GM12878 (cell line): ENCODE data around the gene ADD2.

Experiments used
- CEBPB ChIP-seq, 2 experiments: fragments of 150-350 bp in 1 of 2; IDR thresholded peaks; 2 replicates each; pipeline ENCODE4 v1.6.1; 2012 to 2014; ENCODE audit warnings: low read depth in 2 of 2, low read length in 2 of 2, borderline replicate concordance in 1 of 2, inconsistent platforms in 1 of 2
- EP300 ChIP-seq, 2 experiments: fragments of 150-350 bp in 1 of 2; IDR thresholded peaks; 2 replicates each; pipeline ENCODE4 v1.6.1; 2011 to 2012; ENCODE audit warnings: low read depth in 2 of 2, low read length in 2 of 2, borderline replicate concordance in 1 of 2, improper control_type of control experiment in 1 of 2, inconsistent platforms in 1 of 2; ENCODE audit not compliant: control insufficient read depth in 1 of 2
- MXI1 ChIP-seq: fragments of 150-350 bp; IDR thresholded peaks from 2 replicates; pipeline ENCODE4 v1.6.1; 2011; ENCODE audit warnings: low read depth, mild to moderate bottlenecking, inconsistent platforms, low read length, improper control_type of control experiment
- RFX5 ChIP-seq: IDR thresholded peaks from 2 replicates; pipeline ENCODE4 v1.6.1; 2011; ENCODE audit warnings: low read depth, low read length, improper control_type of control experiment
- SIN3A ChIP-seq: IDR thresholded peaks from 2 replicates; pipeline ENCODE4 v1.6.1; 2012; ENCODE audit warnings: low read depth, low read length, improper control_type of control experiment
- SMC3 ChIP-seq: IDR thresholded peaks from 2 replicates; pipeline ENCODE4 v1.6.1; 2011; ENCODE audit warnings: low read length, improper control_type of control experiment, borderline replicate concordance
- TF ChIP-seq, protein P1 (sequence below), 3 experiments: IDR thresholded peaks in 2 of 3; conservative IDR thresholded peaks in 1 of 3; 2 replicates each; pipeline ENCODE4 v1.5.1; 2011; ENCODE audit warnings: low read depth in 3 of 3, low read length in 3 of 3, mild to moderate bottlenecking in 3 of 3, control low read depth in 2 of 3, moderate library complexity in 2 of 3, inconsistent platforms in 1 of 3, mixed read lengths in 1 of 3; ENCODE audit not compliant: control insufficient read depth in 2 of 3, insufficient read depth in 1 of 3; ENCODE audit errors: extremely low read depth in 1 of 3
- TF ChIP-seq, protein P2 (sequence below): IDR thresholded peaks from 2 replicates; pipeline ENCODE4 v1.6.1; 2012; ENCODE audit warnings: low read depth, low read length, improper control_type of control experiment
- TF ChIP-seq, protein P3 (sequence below): IDR thresholded peaks from 2 replicates; pipeline ENCODE4 v1.6.1; 2011; ENCODE audit warnings: low read depth, mild to moderate bottlenecking, low read length, moderate library complexity, borderline replicate concordance; ENCODE audit errors: extremely low read depth
- TF ChIP-seq, protein P4 (sequence below): IDR thresholded peaks from 2 replicates; pipeline ENCODE4 v1.6.1; 2012; ENCODE audit warnings: mild to moderate bottlenecking, low read depth, low read length

DNA sequence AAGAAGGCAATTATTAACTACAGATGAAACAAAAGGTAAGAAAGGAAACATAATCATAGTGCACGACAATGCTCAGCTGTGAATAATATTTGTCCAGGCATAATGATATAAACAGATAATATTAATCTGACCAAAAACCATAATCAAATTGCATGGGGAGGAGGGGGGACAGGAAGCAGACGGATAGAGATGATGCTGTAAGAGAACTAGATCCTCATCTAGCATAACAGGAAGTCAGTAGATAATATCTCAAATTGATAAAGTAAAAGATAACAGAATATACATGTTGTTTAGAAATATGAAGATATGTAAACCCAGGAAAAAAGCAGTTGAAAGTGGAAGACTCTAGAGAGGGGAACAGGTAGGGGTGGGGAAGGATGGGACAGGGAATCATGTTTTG lies 129.4 kb downstream of the ADD2 start:
- no peak for TF ChIP-seq SMC3
- TF ChIP-seq CEBPB (IDR thresholded peaks at IDR 0.05; ENCODE audit: borderline replicate concordance in 1 of 2, low read depth in 2 of 2, low read length in 2 of 2): no peak
- TF ChIP-seq, protein P1, sequence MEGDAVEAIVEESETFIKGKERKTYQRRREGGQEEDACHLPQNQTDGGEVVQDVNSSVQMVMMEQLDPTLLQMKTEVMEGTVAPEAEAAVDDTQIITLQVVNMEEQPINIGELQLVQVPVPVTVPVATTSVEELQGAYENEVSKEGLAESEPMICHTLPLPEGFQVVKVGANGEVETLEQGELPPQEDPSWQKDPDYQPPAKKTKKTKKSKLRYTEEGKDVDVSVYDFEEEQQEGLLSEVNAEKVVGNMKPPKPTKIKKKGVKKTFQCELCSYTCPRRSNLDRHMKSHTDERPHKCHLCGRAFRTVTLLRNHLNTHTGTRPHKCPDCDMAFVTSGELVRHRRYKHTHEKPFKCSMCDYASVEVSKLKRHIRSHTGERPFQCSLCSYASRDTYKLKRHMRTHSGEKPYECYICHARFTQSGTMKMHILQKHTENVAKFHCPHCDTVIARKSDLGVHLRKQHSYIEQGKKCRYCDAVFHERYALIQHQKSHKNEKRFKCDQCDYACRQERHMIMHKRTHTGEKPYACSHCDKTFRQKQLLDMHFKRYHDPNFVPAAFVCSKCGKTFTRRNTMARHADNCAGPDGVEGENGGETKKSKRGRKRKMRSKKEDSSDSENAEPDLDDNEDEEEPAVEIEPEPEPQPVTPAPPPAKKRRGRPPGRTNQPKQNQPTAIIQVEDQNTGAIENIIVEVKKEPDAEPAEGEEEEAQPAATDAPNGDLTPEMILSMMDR (IDR thresholded peaks at IDR 0.05 in 2 of 3, conservative IDR thresholded peaks at IDR 0.05 in 1 of 3; ENCODE audit: control insufficient read depth in 2 of 3, extremely low read depth in 1 of 3, insufficient read depth in 1 of 3, low read depth in 3 of 3, low read length in 3 of 3): no peak
- TF ChIP-seq, protein P2, sequence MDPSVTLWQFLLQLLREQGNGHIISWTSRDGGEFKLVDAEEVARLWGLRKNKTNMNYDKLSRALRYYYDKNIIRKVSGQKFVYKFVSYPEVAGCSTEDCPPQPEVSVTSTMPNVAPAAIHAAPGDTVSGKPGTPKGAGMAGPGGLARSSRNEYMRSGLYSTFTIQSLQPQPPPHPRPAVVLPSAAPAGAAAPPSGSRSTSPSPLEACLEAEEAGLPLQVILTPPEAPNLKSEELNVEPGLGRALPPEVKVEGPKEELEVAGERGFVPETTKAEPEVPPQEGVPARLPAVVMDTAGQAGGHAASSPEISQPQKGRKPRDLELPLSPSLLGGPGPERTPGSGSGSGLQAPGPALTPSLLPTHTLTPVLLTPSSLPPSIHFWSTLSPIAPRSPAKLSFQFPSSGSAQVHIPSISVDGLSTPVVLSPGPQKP: no peak
- TF ChIP-seq SIN3A: no peak
- TF ChIP-seq, protein P3, sequence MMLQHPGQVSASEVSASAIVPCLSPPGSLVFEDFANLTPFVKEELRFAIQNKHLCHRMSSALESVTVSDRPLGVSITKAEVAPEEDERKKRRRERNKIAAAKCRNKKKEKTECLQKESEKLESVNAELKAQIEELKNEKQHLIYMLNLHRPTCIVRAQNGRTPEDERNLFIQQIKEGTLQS: no peak
- no peak for TF ChIP-seq MXI1
- no peak for TF ChIP-seq EP300 (IDR thresholded peaks at IDR 0.05; ENCODE audit: borderline replicate concordance in 1 of 2, control insufficient read depth in 1 of 2, low read depth in 2 of 2, low read length in 2 of 2)
- TF ChIP-seq, protein P4, sequence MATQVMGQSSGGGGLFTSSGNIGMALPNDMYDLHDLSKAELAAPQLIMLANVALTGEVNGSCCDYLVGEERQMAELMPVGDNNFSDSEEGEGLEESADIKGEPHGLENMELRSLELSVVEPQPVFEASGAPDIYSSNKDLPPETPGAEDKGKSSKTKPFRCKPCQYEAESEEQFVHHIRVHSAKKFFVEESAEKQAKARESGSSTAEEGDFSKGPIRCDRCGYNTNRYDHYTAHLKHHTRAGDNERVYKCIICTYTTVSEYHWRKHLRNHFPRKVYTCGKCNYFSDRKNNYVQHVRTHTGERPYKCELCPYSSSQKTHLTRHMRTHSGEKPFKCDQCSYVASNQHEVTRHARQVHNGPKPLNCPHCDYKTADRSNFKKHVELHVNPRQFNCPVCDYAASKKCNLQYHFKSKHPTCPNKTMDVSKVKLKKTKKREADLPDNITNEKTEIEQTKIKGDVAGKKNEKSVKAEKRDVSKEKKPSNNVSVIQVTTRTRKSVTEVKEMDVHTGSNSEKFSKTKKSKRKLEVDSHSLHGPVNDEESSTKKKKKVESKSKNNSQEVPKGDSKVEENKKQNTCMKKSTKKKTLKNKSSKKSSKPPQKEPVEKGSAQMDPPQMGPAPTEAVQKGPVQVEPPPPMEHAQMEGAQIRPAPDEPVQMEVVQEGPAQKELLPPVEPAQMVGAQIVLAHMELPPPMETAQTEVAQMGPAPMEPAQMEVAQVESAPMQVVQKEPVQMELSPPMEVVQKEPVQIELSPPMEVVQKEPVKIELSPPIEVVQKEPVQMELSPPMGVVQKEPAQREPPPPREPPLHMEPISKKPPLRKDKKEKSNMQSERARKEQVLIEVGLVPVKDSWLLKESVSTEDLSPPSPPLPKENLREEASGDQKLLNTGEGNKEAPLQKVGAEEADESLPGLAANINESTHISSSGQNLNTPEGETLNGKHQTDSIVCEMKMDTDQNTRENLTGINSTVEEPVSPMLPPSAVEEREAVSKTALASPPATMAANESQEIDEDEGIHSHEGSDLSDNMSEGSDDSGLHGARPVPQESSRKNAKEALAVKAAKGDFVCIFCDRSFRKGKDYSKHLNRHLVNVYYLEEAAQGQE: no peak
- no peak for TF ChIP-seq RFX5
